Umbilical cord (tissue), 2 donors: Measurements from ENCODE around the gene PLP2. TPM values are rescaled to one million over a fixed set of nuclear protein-coding genes. Genes with fewer than 3 reads are reported as not detected.

Experiments used
- DNase-seq: peaks from one replicate; pipeline ENCODE4 v3.0.0-alpha.2; 2015; ENCODE audit warnings: low spot score
- total RNA-seq: library from RNA; depleted of rRNA; stranded (reverse); fragments of >200 nt; gene quantifications from one replicate; pipeline ENCODE4 v1.2.3, GENCODE V29; 2014; ENCODE audit warnings: low replicate concordance; ENCODE audit not compliant: insufficient read depth

The PLP2 gene
- total RNA-seq, 1 donor from 2014 or later, result 28.9 TPM

DNA sequence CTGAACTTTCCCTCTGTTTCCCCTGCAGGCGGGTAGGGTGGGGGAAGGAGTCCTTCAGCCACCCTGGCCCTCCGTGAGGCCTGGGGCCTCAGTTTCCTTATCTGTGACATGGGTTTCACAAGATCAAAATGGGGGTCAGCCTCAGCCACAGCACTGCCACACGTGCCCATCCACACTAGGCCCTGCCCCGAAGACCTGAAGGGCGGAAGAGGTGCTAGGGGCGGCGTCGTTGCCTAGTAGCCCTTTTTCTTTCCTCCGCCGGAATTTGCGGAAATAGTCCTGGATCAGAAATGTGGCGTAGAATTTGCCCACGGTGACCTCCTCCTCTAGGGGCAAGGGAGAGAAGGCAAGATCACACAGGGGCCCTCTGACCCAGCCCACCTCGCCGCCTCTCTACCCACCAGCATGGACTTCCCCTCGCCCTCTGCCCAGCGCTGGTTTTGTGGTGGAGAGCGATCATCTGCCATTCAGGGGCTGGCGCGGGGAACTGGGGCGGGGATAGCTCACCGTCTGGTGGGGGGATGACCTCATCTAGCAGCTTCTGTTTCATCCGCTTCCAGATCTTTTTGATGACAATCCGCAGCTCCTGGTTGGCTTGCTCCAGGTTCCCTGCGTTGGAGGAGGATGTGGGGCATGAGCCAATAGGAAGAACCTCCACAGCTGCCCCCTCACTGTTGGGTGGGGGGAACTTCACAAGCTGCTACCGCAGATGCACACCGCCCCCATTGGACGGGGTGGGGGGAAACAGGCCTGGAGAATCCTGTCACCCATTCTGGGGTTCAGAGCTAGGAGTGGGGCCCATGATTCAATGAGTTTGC, 37.9 kb downstream of the PLP2 start:
- DNase-seq, result no peak

GRCh38 chrX:49210406-49210805, 38.7 kb downstream of the PLP2 start:
- no peak for DNase-seq

- DNase-seq, result no peak
Measured at GRCh38 chrX:49211074-49211473, 39.4 kb downstream of the PLP2 start.

DNA sequence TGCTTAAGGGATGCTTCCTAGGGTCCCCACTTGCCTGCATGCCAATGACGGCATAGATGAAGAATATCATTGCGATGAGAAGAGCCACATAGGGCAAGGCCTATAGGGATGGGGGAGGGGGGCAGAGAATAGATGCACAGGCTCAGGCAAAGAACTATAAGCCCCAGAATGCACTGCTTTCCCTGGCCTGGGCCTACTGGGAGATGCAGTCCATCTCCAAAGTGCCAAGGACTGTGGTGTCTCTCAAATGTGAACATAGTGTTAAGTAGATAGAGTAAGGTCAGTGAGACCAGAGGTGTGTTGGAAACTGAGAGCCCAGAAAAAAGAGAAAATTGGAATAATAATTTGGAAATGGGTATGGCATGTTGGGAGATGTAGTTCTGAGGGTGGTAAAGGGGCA, 40.5 kb downstream of the PLP2 start:
- no peak for DNase-seq

- no peak for DNase-seq
Measured at GRCh38 chrX:49212861-49213260, 41.2 kb downstream of the PLP2 start.

- no peak for DNase-seq
Measured at GRCh38 chrX:49214416-49214815, 42.7 kb downstream of the PLP2 start.

GRCh38 chrX:49214996-49215526, 43.4 kb downstream of the PLP2 start:
- DNase-seq, result no peak

- no peak for DNase-seq
Measured at GRCh38 chrX:49220100-49220499, 48.4 kb downstream of the PLP2 start.

GRCh38 chrX:49221868-49222267, 50.2 kb downstream of the PLP2 start:
- no peak for DNase-seq

Other genes starting within 250 kb of the PLP2 start
- 44.5 TPM for gene OTUD5, start 214.3 kb upstream of the PLP2 start, total RNA-seq
- gene KCND1, start 200.1 kb upstream of the PLP2 start, total RNA-seq, result 1.2 TPM
- 20.2 TPM for gene GRIPAP1, start 169.6 kb upstream of the PLP2 start, total RNA-seq
- gene TFE3, start 128.5 kb upstream of the PLP2 start, total RNA-seq, result 22.1 TPM
- gene CCDC120, start 112.9 kb upstream of the PLP2 start, total RNA-seq, result 1.7 TPM
- 9.4 TPM for gene PRAF2, start 97.9 kb upstream of the PLP2 start, total RNA-seq
- 13.5 TPM for gene WDR45, start 92.0 kb upstream of the PLP2 start, total RNA-seq
- 11.8 TPM for gene GPKOW, start 48.2 kb upstream of the PLP2 start, total RNA-seq
- gene MAGIX, start 9.1 kb upstream of the PLP2 start, total RNA-seq, result 0.24 TPM
- gene PRICKLE3, start 14.5 kb downstream of the PLP2 start, total RNA-seq, result 20.2 TPM
- 0.24 TPM for gene SYP, start 28.3 kb downstream of the PLP2 start, total RNA-seq
- gene CACNA1F, start 61.4 kb downstream of the PLP2 start, total RNA-seq, result not detected
- gene CCDC22, start 63.6 kb downstream of the PLP2 start, total RNA-seq, result 4.1 TPM
- not detected for gene FOXP3, start 92.8 kb downstream of the PLP2 start, total RNA-seq
- 3.9 TPM for gene PPP1R3F, start 97.9 kb downstream of the PLP2 start, total RNA-seq
- not detected for gene GAGE10, start 131.7 kb downstream of the PLP2 start, total RNA-seq
- gene GAGE12J, start 150.1 kb downstream of the PLP2 start, total RNA-seq, result not detected
- gene GAGE13, start 159.7 kb downstream of the PLP2 start, total RNA-seq, result not detected